Progenitor cell of endocrine pancreas (in vitro differentiated cells): ENCODE data around the gene METRN. TPM values are rescaled to one million over a fixed set of nuclear protein-coding genes. Genes with fewer than 3 reads are reported as not detected.

Experiments
- DNase-seq: peaks from one replicate; pipeline ENCODE4 v3.0.0; 2021; ENCODE audit warnings: low spot score; ENCODE audit not compliant: unreplicated experiment
- H3K27ac Mint-ChIP-seq: 2 replicates; pipeline ENCODE4 v1.8.0; 2021; ENCODE audit warnings: mild to moderate bottlenecking, moderate library complexity, mixed read lengths
- H3K27me3 Mint-ChIP-seq: 2 replicates; pipeline ENCODE4 v1.8.0; 2021; ENCODE audit warnings: mixed read lengths
- H3K36me3 Mint-ChIP-seq: 2 replicates; pipeline ENCODE4 v1.8.0; 2022; ENCODE audit warnings: mixed read lengths; ENCODE audit not compliant: insufficient read depth
- H3K4me1 Mint-ChIP-seq: 2 replicates; pipeline ENCODE4 v1.8.0; 2021; ENCODE audit warnings: low read depth, mixed read lengths
- H3K4me3 Mint-ChIP-seq: 2 replicates; pipeline ENCODE4 v1.8.0; 2021; ENCODE audit warnings: low read depth, mild to moderate bottlenecking, moderate library complexity, mixed read lengths
- H3K9me3 Mint-ChIP-seq: 2 replicates; pipeline ENCODE4 v1.8.0; 2021; ENCODE audit warnings: low read depth, mixed read lengths
- CTCF ChIP-seq: fragments of 200-600 bp; sonication (generic); IDR thresholded peaks from one replicate; pipeline ENCODE4 v1.5.0; 2021; ENCODE audit warnings: antibody characterized with exemption, mild to moderate bottlenecking; ENCODE audit not compliant: unreplicated experiment
- total RNA-seq: library from RNA; stranded (reverse); gene quantifications from 2 replicates; pipeline ENCODE4 v1.2.1, GENCODE V29; 2021

The METRN gene
- total RNA-seq, 1 donor from 2014 or later, result 107 TPM

DNA sequence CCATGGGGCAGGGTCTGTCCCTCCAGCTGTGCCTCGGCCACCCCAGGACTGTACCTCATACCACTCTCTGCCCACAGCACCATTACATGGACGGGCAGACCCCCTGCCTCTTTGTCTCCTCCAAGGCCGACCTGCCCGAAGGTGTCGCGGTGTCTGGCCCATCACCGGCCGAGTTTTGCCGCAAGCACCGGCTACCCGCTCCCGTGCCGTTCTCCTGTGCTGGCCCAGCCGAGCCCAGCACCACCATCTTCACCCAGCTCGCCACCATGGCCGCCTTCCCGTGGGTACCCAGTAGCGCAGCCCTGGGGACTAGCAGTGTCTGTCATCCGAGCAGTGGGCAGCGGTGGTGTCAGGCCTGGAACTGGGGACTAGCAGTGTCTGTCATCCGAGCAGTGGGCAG lies 42.1 kb upstream of the METRN start:
- H3K4me3 Mint-ChIP-seq, result no peak overlapping the region

DNA sequence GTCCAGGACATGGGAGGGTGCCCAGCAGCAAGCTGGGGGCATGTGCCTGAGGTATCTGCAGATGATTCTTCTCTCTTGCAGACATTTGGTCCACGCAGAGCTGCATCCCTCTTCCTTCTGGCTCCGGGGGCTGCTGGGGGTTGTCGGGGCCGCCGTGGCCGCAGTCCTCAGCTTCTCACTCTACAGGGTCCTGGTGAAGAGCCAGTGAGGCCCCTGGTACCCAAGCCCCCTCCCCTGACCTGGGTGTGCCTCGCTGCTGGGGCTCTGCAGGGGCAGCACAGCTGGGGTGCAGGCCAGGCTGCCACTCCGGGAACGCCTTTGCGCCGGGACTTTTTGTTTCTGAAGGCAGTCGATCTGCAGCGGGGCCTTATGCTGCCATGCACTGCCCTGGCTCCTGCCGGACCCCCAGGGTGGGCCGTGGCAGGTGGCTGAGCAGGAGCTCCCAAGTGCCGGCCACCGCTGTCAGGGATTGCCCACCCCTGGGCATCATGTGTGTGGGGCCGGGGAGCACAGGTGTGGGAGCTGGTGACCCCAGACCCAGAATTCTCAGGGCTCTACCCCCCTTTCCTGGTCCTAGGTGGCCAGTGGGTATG lies 41.4 kb upstream of the METRN start:
- Mint-ChIP-seq H3K27ac (no peak overlapping the region), H3K4me1 (peaks cover 2% of the 10 kb centered on the region), H3K36me3 (no peaks in the 10 kb centered on the region), H3K4me3 (no peak overlapping the region), H3K27me3 (peaks cover 4% of the 10 kb centered on the region), H3K9me3 (no peaks in the 10 kb centered on the region)
- DNase-seq, result no peak
- TF ChIP-seq CTCF, result no peak

More for the DNA sequence above, 42.1 kb upstream of the METRN start:
- Mint-ChIP-seq H3K9me3 (no peaks in the 10 kb centered on the region), H3K27ac (no peak overlapping the region), H3K27me3 (peaks cover 4% of the 10 kb centered on the region), H3K4me1 (peaks cover 2% of the 10 kb centered on the region), H3K36me3 (no peaks in the 10 kb centered on the region)
- TF ChIP-seq CTCF, result no peak
- DNase-seq, result no peak

DNA sequence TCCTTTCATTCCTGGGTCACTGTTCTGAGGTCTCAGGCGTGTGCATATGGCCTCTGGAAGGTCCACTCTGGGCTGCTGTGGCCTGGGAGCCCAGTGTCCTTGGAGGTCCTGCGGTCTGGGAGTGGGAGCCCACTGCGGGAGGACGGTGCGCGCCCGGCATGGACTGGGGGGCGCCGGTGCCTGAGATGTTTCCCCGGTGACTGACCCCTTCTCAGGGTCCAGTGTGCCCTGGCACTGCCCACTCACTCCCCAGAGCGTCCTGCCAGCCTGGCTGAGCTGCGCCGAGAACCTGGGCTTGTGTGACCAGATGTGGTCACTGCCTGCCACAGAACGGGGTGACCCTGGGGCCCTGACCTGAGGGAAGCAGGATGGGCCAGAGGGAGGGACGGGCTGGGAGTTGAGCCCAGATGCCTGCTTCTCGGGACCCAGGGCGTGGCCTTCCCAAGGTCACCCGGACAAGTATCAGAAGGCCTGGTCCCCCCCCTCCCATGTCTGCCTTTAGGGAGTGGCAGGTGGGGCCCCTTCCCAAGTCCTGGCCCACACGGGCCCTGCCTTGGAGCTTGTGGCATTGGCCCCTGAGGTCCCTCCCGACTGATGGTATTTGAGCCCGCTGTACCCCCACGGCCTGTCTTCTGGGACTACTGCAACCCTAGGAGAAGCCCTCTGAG lies 40.6 kb upstream of the METRN start:
- Mint-ChIP-seq H3K4me1 (no peaks in the 10 kb centered on the region), H3K27me3 (peaks cover 4% of the 10 kb centered on the region), H3K27ac (no peak overlapping the region), H3K4me3 (no peak overlapping the region), H3K36me3 (no peaks in the 10 kb centered on the region), H3K9me3 (no peaks in the 10 kb centered on the region)
- DNase-seq, result no peak
- TF ChIP-seq CTCF, result no peak

GRCh38 chr16:674968-675883 lies 39.7 kb upstream of the METRN start, which contains the start of gene RHBDL1:
RHBDL1 (plus strand) TSS chr16:675671; CDS start chr16:675791, 120 bp downstream.
- Mint-ChIP-seq H3K27me3 (peaks cover 4% of the 10 kb centered on the region), H3K36me3 (no peaks in the 10 kb centered on the region), H3K9me3 (no peaks in the 10 kb centered on the region), H3K4me1 (no peaks in the 10 kb centered on the region), H3K27ac (no peak within 1 kb of the TSS), H3K4me3 (peak within 1 kb of the TSS; percentile 24)
- TF ChIP-seq CTCF, result no peak
- no peak for DNase-seq

DNA sequence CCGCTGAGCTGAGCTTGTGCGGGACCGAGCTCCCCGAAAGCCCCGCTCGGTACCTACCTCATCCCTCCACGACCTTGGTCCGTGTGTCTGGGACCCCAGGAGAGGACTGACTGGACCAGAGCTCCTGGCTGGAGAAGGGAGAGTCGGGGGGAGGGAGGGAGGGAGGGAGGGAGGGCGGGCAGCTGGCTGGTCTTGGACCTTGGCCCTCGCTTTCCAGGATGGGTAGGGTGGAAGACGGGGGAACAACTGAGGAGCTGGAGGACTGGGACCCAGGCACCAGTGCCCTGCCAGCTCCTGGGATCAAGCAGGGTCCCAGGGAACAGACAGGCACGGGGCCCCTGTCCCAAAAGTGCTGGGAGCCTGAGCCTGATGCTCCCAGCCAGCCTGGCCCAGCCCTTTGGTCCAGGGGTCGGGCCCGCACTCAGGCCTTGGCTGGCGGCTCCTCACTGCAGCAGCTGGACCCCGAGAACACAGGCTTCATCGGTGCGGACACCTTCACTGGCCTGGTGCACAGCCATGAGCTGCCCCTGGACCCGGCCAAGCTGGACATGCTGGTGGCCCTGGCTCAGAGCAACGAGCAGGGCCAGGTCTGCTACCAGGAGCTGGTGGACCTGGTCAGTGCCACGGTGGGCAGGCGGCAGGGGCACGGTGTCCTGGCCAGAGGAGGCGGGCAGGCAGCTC lies 38.9 kb upstream of the METRN start:
- Mint-ChIP-seq H3K36me3 (no peaks in the 10 kb centered on the region), H3K4me1 (peaks cover 2% of the 10 kb centered on the region), H3K27me3 (peaks cover 4% of the 10 kb centered on the region), H3K4me3 (no peak overlapping the region), H3K9me3 (no peaks in the 10 kb centered on the region), H3K27ac (no peak overlapping the region)
- no peak for TF ChIP-seq CTCF
- no peak for DNase-seq
